Liver (tissue), 9 donors: ENCODE results near the gene BAHCC1. TPM values are rescaled to one million over a fixed set of nuclear protein-coding genes. Genes with fewer than 3 reads are reported as not detected.

Experiments
- DNase-seq: peaks from one replicate; pipeline ENCODE4 v3.0.0-alpha.2; 2017; ENCODE audit warnings: low spot score
- H3K27ac ChIP-seq, 2 donors: one replicate each; pipeline ENCODE4 v1.7.0; 2013; ENCODE audit warnings: inconsistent platforms in 2 of 2, low read length in 2 of 2, control low read depth in 1 of 2, low read depth in 1 of 2, mild to moderate bottlenecking in 1 of 2
- H3K27me3 ChIP-seq, 4 donors: one replicate each; pipeline versions ENCODE4 v1.6.1 to v1.7.0; 2013; ENCODE audit warnings: low read length in 3 of 4, inconsistent platforms in 1 of 4, mild to moderate bottlenecking in 1 of 4, moderate library complexity in 1 of 4; ENCODE audit not compliant: control insufficient read depth in 4 of 4, insufficient read depth in 4 of 4
- H3K36me3 ChIP-seq, 4 donors: one replicate each; pipeline versions ENCODE4 v1.6.1 to v1.7.0; 2013; ENCODE audit warnings: low read length in 3 of 4, mild to moderate bottlenecking in 3 of 4, low read depth in 1 of 4, moderate library complexity in 1 of 4; ENCODE audit not compliant: control insufficient read depth in 4 of 4, insufficient read depth in 3 of 4
- H3K4me1 ChIP-seq, 4 donors: one replicate each; pipeline versions ENCODE4 v1.6.1 to v1.7.0; 2013; ENCODE audit warnings: low read length in 3 of 4, mild to moderate bottlenecking in 3 of 4, moderate library complexity in 1 of 4; ENCODE audit not compliant: control insufficient read depth in 4 of 4, insufficient read depth in 4 of 4
- H3K4me3 ChIP-seq, 3 donors: one replicate each; pipeline versions ENCODE4 v1.6.1 to v1.7.0; 2013; ENCODE audit warnings: low read length in 3 of 3, control low read depth in 1 of 3, low read depth in 1 of 3, mild to moderate bottlenecking in 1 of 3
- H3K9ac ChIP-seq, 2 donors: one replicate each; pipeline ENCODE4 v1.7.0; 2013; ENCODE audit warnings: low read length in 2 of 2, mild to moderate bottlenecking in 2 of 2, moderate library complexity in 2 of 2, control low read depth in 1 of 2, low read depth in 1 of 2
- H3K9me3 ChIP-seq, 4 donors: one replicate each; pipeline versions ENCODE4 v1.6.1 to v1.7.0; 2013; ENCODE audit warnings: low read length in 3 of 4; ENCODE audit not compliant: control insufficient read depth in 4 of 4
- EGR1 ChIP-seq, 2 donors: IDR thresholded peaks; 2 replicates each; pipeline ENCODE4 v1.6.1; 2016 to 2018; ENCODE audit warnings: antibody characterized with exemption in 2 of 2, low read depth in 2 of 2
- FOXA1 ChIP-seq: IDR thresholded peaks from 2 replicates; pipeline ENCODE4 v1.6.1; 2016; ENCODE audit warnings: antibody characterized with exemption
- FOXA2 ChIP-seq: IDR thresholded peaks from 2 replicates; pipeline ENCODE4 v1.6.1; 2016; ENCODE audit warnings: antibody characterized with exemption
- GABPA ChIP-seq, 2 donors: IDR thresholded peaks in 1 of 2; conservative IDR thresholded peaks in 1 of 2; 2 replicates each; pipeline ENCODE4 v1.6.1; 2016; ENCODE audit warnings: antibody characterized with exemption in 2 of 2, mild to moderate bottlenecking in 1 of 2, moderate library complexity in 1 of 2
- HNF4A ChIP-seq, 2 donors: conservative IDR thresholded peaks; 2 replicates each; pipeline ENCODE4 v1.6.1; 2016; ENCODE audit warnings: antibody characterized with exemption in 2 of 2, mild to moderate bottlenecking in 2 of 2
- HNF4G ChIP-seq: IDR thresholded peaks from 2 replicates; pipeline ENCODE4 v1.6.1; 2016; ENCODE audit warnings: antibody characterized with exemption
- JUND ChIP-seq, 2 donors: IDR thresholded peaks; 2 replicates each; pipeline ENCODE4 v1.6.1; 2016; ENCODE audit warnings: antibody characterized with exemption in 2 of 2
- NR2F2 ChIP-seq: IDR thresholded peaks from 2 replicates; pipeline ENCODE4 v1.6.1; 2016; ENCODE audit warnings: antibody characterized with exemption
- RAD21 ChIP-seq, 2 donors: IDR thresholded peaks; 2 replicates each; pipeline ENCODE4 v1.6.1; 2016; ENCODE audit warnings: antibody characterized with exemption in 2 of 2, mild to moderate bottlenecking in 2 of 2
- RXRA ChIP-seq, 2 donors: IDR thresholded peaks; 2 replicates each; pipeline ENCODE4 v1.6.1; 2017 to 2018; ENCODE audit warnings: antibody characterized with exemption in 2 of 2, mild to moderate bottlenecking in 1 of 2
- SP1 ChIP-seq: IDR thresholded peaks from 2 replicates; pipeline ENCODE4 v1.6.1; 2018; ENCODE audit warnings: antibody characterized with exemption, mild to moderate bottlenecking
- TAF1 ChIP-seq: conservative IDR thresholded peaks from 2 replicates; pipeline ENCODE4 v1.6.1; 2016; ENCODE audit warnings: antibody characterized with exemption, mild to moderate bottlenecking
- YY1 ChIP-seq: IDR thresholded peaks from 2 replicates; pipeline ENCODE4 v1.6.1; 2016; ENCODE audit warnings: antibody characterized with exemption, mild to moderate bottlenecking
- WGBS: extraction: QIAGEN DNeasy Blood & Tissue Kit; methylation state at CpG from one replicate; pipeline ENCODE4 v1.1.7; 2013; 5-methylcytosine and 5-hydroxymethylcytosine counted together
- polyA plus RNA-seq, 2 donors: library from polyadenylated mRNA; stranded (reverse) in 1 of 2; unstranded in 1 of 2; fragments of 200-250 nt in 1 of 2; fragments of >200 nt in 1 of 2; fragmentation: Nextera tagmentation in 1 of 2; extraction: Ambion mirVana in 1 of 2; gene quantifications; one replicate each; pipeline versions ENCODE4 v1.2.1 to v1.2.3, GENCODE V29; 2013 to 2015
- total RNA-seq, 2 donors: library from RNA; depleted of rRNA; stranded (reverse); fragments of >200 nt; gene quantifications; one replicate each; pipeline ENCODE4 v1.2.3, GENCODE V29; 2014
- TF ChIP-seq, protein P1 (sequence below): fragments of 150-350 bp; IDR thresholded peaks from 2 replicates; pipeline ENCODE4 v1.5.1; 2017; ENCODE audit warnings: improper control_type of control experiment, low read depth, low read length; ENCODE audit not compliant: missing input control
- TF ChIP-seq, protein P2 (sequence below): IDR thresholded peaks from 2 replicates; pipeline ENCODE4 v1.6.1; 2016; ENCODE audit warnings: antibody characterized with exemption
- TF ChIP-seq, protein P3 (sequence below): IDR thresholded peaks from 2 replicates; pipeline ENCODE4 v1.6.1; 2016; ENCODE audit warnings: antibody characterized with exemption, mild to moderate bottlenecking
- TF ChIP-seq, protein P4 (sequence below): IDR thresholded peaks from 2 replicates; pipeline ENCODE4 v1.6.1; 2016; ENCODE audit warnings: antibody characterized with exemption
- TF ChIP-seq, protein P5 (sequence below): IDR thresholded peaks from 2 replicates; pipeline ENCODE4 v1.6.1; 2016; ENCODE audit warnings: antibody characterized with exemption
- donor health status: healthy.
- donor health status: healthy.
- donor health status: healthy.
- donor health status: healthy.
- donor health status: healthy.

Gene BAHCC1
- total and polyA plus RNA-seq, 4 donors: 0.76 to 3.9 (median 2.5) TPM

DNA sequence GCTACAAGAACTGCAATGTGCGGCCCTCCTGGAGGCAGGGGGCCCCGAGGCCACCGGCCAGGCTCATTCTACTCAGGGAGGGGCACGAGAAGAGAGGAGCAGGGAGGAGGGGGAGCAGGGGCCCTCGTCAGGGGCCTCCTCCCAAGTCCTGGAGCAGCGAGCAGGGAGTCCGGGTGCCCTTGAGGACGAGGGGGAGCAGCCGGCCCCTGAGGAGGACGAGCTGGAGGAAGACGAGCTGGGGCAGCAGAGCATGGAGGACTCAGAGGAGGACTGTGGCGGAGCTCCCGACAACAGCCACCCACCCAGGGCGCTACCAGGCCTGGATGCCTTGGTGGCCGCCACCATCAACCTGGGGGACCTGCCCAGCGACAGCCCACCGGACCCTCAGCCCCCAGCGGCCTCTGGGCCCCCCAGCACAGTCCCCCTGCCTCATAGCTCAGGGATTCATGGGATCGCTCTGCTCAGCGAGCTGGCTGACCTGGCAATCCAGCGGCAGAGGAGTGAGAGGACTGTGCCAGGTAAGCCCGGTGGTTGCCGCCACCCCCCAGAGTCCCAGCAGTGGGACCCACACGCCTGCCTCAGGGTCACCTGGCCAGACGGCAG, 52.2 kb downstream of the BAHCC1 start:
- no peak overlapping the region for H3K27ac ChIP-seq
- H3K36me3 ChIP-seq: no peaks in the 10 kb centered on the region
- WGBS: 93% methylated on average over 25 of the region's 25 CpGs
- no peak overlapping the region for H3K4me3 ChIP-seq
- no peaks in the 10 kb centered on the region for H3K27me3 ChIP-seq
- no peak for DNase-seq
- H3K9ac ChIP-seq: no peak overlapping the region
- no peaks in the 10 kb centered on the region for H3K4me1 ChIP-seq
- H3K9me3 ChIP-seq: no peaks in the 10 kb centered on the region
- TF ChIP-seq HNF4A (conservative IDR thresholded peaks at IDR 0.05) (no peak), TAF1 (no peak), GABPA (IDR thresholded peaks at IDR 0.05 in 1 of 2, conservative IDR thresholded peaks at IDR 0.05 in 1 of 2) (no peak), NR2F2 (no peak), RXRA (IDR thresholded peaks at IDR 0.05) (no peak), FOXA2 (no peak), JUND (IDR thresholded peaks at IDR 0.05) (no peak), RAD21 (IDR thresholded peaks at IDR 0.05) (no peak), EGR1 (IDR thresholded peaks at IDR 0.05; ENCODE audit: low read depth in 2 of 2) (no peak), SP1 (no peak), HNF4G (no peak), YY1 (no peak), FOXA1 (no peak)
- TF ChIP-seq, protein P1, sequence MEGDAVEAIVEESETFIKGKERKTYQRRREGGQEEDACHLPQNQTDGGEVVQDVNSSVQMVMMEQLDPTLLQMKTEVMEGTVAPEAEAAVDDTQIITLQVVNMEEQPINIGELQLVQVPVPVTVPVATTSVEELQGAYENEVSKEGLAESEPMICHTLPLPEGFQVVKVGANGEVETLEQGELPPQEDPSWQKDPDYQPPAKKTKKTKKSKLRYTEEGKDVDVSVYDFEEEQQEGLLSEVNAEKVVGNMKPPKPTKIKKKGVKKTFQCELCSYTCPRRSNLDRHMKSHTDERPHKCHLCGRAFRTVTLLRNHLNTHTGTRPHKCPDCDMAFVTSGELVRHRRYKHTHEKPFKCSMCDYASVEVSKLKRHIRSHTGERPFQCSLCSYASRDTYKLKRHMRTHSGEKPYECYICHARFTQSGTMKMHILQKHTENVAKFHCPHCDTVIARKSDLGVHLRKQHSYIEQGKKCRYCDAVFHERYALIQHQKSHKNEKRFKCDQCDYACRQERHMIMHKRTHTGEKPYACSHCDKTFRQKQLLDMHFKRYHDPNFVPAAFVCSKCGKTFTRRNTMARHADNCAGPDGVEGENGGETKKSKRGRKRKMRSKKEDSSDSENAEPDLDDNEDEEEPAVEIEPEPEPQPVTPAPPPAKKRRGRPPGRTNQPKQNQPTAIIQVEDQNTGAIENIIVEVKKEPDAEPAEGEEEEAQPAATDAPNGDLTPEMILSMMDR: no peak
- TF ChIP-seq, protein P2, sequence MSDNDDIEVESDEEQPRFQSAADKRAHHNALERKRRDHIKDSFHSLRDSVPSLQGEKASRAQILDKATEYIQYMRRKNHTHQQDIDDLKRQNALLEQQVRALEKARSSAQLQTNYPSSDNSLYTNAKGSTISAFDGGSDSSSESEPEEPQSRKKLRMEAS: no peak
- TF ChIP-seq, protein P3, sequence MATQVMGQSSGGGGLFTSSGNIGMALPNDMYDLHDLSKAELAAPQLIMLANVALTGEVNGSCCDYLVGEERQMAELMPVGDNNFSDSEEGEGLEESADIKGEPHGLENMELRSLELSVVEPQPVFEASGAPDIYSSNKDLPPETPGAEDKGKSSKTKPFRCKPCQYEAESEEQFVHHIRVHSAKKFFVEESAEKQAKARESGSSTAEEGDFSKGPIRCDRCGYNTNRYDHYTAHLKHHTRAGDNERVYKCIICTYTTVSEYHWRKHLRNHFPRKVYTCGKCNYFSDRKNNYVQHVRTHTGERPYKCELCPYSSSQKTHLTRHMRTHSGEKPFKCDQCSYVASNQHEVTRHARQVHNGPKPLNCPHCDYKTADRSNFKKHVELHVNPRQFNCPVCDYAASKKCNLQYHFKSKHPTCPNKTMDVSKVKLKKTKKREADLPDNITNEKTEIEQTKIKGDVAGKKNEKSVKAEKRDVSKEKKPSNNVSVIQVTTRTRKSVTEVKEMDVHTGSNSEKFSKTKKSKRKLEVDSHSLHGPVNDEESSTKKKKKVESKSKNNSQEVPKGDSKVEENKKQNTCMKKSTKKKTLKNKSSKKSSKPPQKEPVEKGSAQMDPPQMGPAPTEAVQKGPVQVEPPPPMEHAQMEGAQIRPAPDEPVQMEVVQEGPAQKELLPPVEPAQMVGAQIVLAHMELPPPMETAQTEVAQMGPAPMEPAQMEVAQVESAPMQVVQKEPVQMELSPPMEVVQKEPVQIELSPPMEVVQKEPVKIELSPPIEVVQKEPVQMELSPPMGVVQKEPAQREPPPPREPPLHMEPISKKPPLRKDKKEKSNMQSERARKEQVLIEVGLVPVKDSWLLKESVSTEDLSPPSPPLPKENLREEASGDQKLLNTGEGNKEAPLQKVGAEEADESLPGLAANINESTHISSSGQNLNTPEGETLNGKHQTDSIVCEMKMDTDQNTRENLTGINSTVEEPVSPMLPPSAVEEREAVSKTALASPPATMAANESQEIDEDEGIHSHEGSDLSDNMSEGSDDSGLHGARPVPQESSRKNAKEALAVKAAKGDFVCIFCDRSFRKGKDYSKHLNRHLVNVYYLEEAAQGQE: no peak
- TF ChIP-seq, protein P4, sequence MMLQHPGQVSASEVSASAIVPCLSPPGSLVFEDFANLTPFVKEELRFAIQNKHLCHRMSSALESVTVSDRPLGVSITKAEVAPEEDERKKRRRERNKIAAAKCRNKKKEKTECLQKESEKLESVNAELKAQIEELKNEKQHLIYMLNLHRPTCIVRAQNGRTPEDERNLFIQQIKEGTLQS: no peak
- TF ChIP-seq, protein P5, sequence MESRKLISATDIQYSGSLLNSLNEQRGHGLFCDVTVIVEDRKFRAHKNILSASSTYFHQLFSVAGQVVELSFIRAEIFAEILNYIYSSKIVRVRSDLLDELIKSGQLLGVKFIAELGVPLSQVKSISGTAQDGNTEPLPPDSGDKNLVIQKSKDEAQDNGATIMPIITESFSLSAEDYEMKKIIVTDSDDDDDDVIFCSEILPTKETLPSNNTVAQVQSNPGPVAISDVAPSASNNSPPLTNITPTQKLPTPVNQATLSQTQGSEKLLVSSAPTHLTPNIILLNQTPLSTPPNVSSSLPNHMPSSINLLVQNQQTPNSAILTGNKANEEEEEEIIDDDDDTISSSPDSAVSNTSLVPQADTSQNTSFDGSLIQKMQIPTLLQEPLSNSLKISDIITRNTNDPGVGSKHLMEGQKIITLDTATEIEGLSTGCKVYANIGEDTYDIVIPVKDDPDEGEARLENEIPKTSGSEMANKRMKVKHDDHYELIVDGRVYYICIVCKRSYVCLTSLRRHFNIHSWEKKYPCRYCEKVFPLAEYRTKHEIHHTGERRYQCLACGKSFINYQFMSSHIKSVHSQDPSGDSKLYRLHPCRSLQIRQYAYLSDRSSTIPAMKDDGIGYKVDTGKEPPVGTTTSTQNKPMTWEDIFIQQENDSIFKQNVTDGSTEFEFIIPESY: no peak
